Sigmoid colon (tissue), 4 donors: ENCODE measurements around the gene COL23A1.
A peak's percentile ranks its signal among the peaks of the same experiment; 100 is the strongest.

Experiments
- EP300 ChIP-seq, 4 donors: sonication (generic); formaldehyde crosslinking; IDR thresholded peaks; one replicate each; pipeline ENCODE4 v1.6.1; 2017; ENCODE audit warnings: antibody characterized with exemption in 4 of 4
- POLR2A ChIP-seq, 2 donors: fragments of 450-650 bp; IDR thresholded peaks; one replicate each; pipeline ENCODE4 v1.6.1; 2016; ENCODE audit warnings: antibody characterized with exemption in 2 of 2, mild to moderate bottlenecking in 2 of 2, moderate library complexity in 2 of 2
- POLR2AphosphoS5 ChIP-seq, 4 donors: sonication (generic); formaldehyde crosslinking; IDR thresholded peaks; one replicate each; pipeline ENCODE4 v1.6.1; 2017; ENCODE audit warnings: antibody characterized with exemption in 4 of 4
- TF ChIP-seq, protein P1 (sequence below), 4 experiments: fragments of 450-650 bp in 3 of 4; fragments of 200-600 bp in 1 of 4; IDR thresholded peaks; one replicate each; pipeline ENCODE4 v1.5.1; 2016 to 2019; ENCODE audit warnings: antibody characterized with exemption in 4 of 4, mild to moderate bottlenecking in 3 of 4, moderate library complexity in 2 of 4

DNA sequence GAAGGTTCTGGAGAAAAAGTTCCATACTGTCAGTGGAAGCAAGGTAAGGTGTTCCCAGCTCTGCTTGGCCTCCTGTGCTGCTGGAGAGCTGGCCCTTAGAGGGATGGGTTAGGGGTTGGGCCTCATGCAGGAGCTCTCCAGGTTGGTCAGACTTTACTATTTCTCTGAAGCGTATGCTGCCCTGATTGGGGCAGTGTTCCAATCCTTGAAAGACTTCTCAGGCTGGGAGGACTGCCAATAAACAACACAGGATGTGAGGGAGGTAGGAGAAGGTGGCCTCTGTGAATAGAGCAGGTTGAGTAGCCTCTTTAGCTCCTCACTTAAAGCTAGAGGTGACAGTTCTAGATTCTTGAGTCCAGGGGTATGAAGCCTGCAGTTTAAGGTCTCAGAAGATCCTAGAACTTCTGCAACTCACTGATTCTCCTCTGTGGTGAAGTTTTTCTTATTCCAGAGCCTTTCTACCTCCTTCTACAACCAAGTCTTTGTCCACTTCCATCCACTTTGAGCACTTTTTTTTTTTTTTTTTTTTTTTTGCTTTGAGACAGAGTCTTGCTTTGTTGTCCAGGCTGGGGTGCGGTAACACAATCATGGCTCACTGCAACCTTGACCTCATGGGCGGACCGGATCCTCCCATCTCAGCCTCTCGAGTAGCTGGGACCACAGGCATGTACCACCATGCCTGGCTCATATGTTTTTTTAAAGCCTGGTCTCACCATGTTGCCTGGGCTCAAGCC, 382.8 kb downstream of the COL23A1 start:
- TF ChIP-seq, protein P1, sequence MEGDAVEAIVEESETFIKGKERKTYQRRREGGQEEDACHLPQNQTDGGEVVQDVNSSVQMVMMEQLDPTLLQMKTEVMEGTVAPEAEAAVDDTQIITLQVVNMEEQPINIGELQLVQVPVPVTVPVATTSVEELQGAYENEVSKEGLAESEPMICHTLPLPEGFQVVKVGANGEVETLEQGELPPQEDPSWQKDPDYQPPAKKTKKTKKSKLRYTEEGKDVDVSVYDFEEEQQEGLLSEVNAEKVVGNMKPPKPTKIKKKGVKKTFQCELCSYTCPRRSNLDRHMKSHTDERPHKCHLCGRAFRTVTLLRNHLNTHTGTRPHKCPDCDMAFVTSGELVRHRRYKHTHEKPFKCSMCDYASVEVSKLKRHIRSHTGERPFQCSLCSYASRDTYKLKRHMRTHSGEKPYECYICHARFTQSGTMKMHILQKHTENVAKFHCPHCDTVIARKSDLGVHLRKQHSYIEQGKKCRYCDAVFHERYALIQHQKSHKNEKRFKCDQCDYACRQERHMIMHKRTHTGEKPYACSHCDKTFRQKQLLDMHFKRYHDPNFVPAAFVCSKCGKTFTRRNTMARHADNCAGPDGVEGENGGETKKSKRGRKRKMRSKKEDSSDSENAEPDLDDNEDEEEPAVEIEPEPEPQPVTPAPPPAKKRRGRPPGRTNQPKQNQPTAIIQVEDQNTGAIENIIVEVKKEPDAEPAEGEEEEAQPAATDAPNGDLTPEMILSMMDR (IDR thresholded peaks at IDR 0.05): no peak
- peak in 1 of 4 donors; percentile 19 for TF ChIP-seq POLR2AphosphoS5 (IDR thresholded peaks at IDR 0.05)
- TF ChIP-seq POLR2A (IDR thresholded peaks at IDR 0.05): no peak
- no peak for TF ChIP-seq EP300 (IDR thresholded peaks at IDR 0.05)
